GM19238 (cell line): ENCODE data around the gene KLHL30.

Experiments
- DNase-seq: peaks from one replicate; pipeline ENCODE4 v3.0.0; 2011; ENCODE audit warnings: low spot score; ENCODE audit not compliant: insufficient read length

KLHL30 gene

GRCh38 chr2:238144262-238144661 lies 5.8 kb downstream of the KLHL30 start:
- no peak for DNase-seq

GRCh38 chr2:238145046-238145445 lies 6.6 kb downstream of the KLHL30 start:
- no peak for DNase-seq

GRCh38 chr2:238145851-238146250 lies 7.4 kb downstream of the KLHL30 start:
- no peak for DNase-seq

GRCh38 chr2:238146884-238147544 lies 8.5 kb downstream of the KLHL30 start:
- DNase-seq = no peak

GRCh38 chr2:238148981-238149380 lies 10.5 kb downstream of the KLHL30 start:
- no peak for DNase-seq

DNA sequence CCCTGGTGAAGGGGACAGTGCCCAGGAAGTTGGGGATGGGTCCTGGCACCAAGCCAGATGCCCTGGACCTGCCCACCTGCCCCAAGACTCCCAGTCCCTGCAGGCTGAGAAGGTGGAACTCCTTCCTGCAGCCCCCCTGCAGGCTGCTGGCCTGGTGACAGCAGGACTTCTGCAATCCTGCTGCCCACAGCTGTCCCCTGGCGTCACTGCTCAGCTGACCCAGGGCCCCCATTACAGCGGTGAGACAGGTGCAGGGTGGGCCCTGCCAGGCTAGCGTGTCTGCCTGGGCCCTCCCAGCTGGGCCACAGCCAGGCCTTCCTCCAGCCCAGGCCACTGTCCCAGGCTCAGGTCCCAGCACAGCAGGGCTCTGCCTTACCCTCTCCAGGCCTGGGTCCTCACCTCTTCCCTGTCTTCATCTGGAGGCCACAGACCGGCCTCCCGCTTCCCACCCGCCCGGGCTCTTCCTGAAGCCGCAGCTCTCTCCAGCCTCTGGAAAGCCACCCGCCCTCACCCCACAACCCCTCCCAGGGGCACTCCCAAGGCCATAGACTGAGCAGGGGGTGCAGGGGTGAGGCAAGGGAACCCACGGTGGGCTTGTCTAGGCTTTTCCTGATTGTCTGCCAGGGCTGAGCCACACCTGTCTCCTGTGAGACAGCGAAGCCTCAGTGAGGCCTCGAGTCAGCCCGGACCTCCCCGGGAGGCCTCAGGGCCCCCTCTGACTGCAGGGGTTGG lies 11.5 kb downstream of the KLHL30 start:
- no peak for DNase-seq

DNA sequence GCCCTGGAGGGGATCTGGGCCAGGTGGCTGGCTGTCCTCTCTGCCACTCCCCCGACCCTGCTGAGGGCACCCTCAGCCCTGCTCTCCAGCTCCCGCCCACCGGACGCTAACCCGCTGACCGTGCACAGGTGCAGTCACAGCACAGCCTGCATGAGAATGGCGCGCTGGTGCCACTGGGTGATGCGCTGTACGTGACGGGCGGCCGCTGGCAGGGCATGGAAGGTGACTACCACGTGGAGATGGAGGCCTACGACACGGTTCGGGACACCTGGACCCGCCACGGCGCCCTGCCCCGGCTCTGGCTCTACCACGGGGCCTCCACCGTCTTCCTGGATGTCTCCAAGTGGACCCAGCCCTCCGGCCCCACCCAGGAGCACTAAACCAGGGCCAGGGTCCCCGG lies 12.2 kb downstream of the KLHL30 start:
- DNase-seq = no peak

DNA sequence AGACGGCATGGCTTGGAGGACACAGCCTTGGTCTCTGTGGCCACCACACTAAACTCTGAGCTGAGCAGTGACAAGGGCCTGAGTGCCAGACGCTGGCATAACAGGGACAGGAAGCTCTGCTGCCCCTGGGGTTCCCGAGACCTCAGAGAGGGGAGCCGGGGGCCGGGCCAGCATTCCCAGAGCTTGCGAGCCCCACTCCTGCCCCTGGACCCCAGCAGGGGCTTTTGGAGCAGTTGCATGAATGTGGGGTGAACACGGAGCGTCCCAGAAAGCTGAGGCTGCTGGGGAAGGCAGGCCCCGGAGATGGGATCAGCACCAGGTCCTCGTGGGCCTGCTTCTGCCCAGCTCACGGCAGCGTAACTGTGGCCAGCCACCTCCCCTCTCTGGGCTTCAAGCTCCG lies 12.7 kb downstream of the KLHL30 start:
- DNase-seq = no peak

DNA sequence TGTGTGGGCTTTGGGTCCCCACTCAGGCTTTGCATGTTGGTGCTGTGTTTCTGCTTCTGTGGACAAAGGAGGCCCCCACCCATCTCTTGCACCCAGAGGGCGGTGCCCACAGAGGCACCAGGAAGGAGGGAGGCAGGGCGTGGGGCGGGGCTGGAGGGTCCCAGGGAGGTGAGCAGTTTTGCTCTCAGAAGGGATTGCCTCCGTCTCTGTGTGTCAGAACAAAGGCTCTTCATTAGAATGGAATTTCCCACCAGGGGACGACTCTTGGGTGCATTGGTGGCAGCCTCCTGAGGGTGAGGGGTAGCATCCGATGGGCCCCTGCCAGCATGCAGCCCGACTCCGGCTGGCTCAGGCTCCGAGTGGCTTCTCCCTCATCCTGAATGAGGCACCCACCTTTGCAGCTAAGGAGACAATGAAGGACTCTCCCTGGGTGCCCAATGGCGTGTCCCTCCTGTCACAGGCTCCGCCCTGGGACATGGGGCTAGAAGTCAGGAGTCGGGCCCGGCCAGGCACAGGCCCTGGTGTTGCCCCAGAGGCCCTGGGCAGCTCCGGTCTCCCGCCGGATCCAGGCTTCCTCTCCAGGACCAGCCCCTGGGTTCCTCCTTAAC lies 13.3 kb downstream of the KLHL30 start:
- no peak for DNase-seq

DNA sequence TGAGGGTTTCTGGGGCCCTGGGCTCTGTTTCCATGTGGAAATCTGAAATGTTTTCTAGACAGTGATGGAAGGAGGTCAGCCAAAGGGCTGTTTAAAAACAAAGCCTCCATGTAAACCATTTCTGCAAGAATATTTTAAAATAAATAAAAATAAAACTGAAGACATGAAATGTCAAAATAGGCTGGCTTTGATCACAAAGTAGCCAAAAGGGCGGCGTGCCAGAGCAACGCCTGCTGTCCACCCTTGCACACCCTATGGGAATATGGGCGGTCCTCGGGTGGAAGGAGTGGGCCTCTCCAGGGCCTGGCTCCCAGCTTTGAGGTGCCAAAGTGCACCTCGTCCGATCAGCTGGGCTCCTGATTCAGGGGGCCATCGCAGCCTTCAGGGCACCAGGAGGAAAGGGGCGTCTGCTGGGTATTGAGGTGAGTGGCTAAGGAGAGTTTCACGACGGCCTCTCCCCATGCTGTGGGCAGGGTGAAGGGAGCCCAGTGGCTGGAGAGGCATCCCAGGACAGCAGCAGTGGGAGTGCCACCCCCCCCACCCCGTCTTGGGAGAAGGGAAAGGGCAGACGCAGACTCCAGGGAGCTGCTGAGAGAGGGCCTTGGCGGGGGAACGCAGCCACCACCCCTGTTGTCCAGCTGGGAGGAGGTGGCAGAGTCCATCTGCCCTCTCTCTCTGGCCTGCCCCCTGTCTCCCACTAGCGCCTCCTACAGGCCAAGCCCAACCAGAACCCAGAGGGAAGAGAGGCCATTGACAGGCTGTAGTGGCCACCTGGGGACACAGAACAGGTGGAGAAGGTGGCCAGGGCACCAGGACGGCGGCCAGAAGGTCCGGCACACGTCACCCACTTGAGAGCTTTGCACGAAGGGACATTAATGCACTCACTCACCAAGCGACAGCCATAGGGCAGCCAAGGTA lies 14.6 kb downstream of the KLHL30 start:
- no peak for DNase-seq

DNA sequence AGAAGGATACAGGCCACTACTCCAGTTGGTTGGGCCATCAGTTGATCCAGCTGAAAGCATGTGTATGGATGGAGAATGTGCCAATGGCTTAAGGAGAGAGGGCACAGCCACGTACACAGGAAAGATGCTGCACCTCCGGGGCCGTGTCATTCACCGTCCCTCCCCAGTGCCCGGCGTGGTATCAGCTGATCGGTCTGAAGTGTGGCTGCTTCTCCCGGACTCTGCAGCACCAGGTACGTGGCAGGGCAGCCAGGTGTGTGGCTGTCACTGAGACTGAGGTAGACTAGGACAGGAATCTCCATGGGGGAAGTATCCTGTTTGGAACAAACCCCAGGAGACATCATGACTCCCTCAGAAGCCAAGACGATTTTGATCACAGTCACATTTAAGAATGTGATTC lies 16.1 kb downstream of the KLHL30 start:
- DNase-seq = no peak

DNA sequence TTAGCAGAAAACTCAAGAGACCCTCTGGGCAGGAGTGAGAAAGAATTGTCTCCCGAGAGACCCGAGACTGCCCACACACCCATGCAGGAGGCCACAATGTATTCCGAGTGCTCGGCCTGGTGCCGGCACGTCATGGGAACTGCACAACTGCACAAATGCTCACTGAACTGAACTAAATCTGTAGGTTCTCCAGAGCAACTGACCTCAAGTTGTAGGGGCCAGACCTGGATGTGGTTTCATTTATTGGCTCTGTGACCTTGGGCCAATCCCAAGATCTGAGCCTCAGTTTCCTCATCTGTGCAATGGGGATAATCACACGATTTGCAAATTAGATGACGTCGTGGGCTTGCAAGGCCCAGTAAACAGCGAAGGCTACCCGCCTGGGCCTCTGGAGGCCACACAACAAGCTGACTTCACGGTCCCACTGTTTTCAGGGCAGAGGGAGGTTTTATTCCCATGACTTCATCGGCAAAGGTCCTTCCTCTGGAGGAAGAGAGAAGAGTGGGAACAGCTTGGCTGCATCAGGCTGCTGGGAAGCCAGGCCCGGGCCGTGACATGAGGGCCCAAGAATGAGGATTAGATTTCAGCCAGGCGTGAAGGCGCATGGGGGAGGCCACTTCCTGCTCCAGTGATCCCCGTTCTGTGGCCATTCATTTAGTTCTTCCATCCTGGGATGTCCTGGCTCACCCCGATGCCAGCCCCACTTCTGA lies 16.7 kb downstream of the KLHL30 start:
- DNase-seq = no peak

- no peak for DNase-seq
These were observed 17.6 kb downstream of the KLHL30 start for GRCh38 chr2:238155761-238156694.

GRCh38 chr2:238157506-238158017 lies 19.1 kb downstream of the KLHL30 start:
- no peak for DNase-seq

- no peak for DNase-seq
These were observed 19.6 kb downstream of the KLHL30 start for GRCh38 chr2:238158018-238158508.

- DNase-seq = peak; percentile 68
These were observed 20.1 kb downstream of the KLHL30 start, which contains the start of gene ERFE for GRCh38 chr2:238158509-238159070. Gene ERFE, plus strand, starts transcription at chr2:238158970. Its CDS starts 38 bp downstream, at chr2:238159008.

- no peak for DNase-seq
These were observed 20.6 kb downstream of the KLHL30 start for GRCh38 chr2:238159071-238159539.

DNA sequence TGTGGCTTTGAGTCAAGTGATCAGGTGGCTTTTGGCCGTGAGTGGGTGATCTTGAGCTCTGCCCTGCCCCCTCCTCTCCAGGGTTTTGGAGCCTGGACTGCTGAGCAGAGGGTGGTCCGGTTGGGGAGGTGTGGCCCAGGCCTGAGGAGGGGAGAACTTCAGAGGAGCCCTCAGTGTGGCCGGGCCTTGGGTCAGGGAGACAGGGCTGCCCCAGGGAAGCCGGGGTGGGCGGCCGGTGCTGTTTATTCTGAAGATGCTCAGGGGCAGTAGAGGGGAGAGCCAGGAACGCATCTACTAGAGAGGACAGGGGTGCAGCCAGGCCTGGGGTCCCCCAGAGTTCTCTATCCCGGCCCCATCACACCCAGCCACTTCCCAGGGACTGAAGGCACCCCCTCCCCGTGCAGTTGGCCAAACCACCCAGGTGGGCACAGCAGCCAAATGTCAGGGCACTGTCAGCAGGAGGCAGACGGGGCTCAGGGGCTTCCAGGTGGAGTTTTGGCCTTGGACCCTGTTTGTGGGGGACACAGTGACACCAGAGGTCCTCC lies 21.3 kb downstream of the KLHL30 start:
- no peak for DNase-seq
